Spinal cord (tissue), 10 donors: Measurements from ENCODE around the gene NF2. TPM values are rescaled to one million over a fixed set of nuclear protein-coding genes. Genes with fewer than 3 reads are reported as not detected.
A peak's percentile ranks its signal among the peaks of the same experiment; 100 is the strongest.
"Not testable (repeated sequence)": the region's sequence is repeated elsewhere in the genome, so short reads cannot be mapped to it uniquely, and the experiment has no call there.

ENCODE experiments used
- DNase-seq, 6 donors: peaks; one replicate each; pipeline versions ENCODE4 v3.0.0 to v3.0.0-alpha.2; 2013 to 2015; ENCODE audit warnings: low spot score in 6 of 6, low read depth in 4 of 6
- H3K27ac ChIP-seq: one replicate; pipeline ENCODE4 v1.5.1; 2013; ENCODE audit warnings: low read depth, low read length, control low read depth
- H3K27me3 ChIP-seq: one replicate; pipeline ENCODE4 v1.6.1; 2013; ENCODE audit warnings: low read length; ENCODE audit not compliant: control insufficient read depth, insufficient read depth
- H3K36me3 ChIP-seq: one replicate; pipeline ENCODE4 v1.6.1; 2013; ENCODE audit warnings: low read length; ENCODE audit not compliant: control insufficient read depth, insufficient read depth
- H3K4me1 ChIP-seq: one replicate; pipeline ENCODE4 v1.6.1; 2013; ENCODE audit warnings: low read length; ENCODE audit not compliant: control insufficient read depth, insufficient read depth
- H3K4me3 ChIP-seq: one replicate; pipeline ENCODE4 v1.5.1; 2013; ENCODE audit warnings: low read depth, low read length, control low read depth
- H3K9me3 ChIP-seq: one replicate; pipeline ENCODE4 v1.6.1; 2013; ENCODE audit warnings: low read length; ENCODE audit not compliant: control insufficient read depth, insufficient read depth
- WGBS: methylation state at CpG from one replicate; pipeline ENCODE4 v1.1.5; 2013; ENCODE audit warnings: missing lambda C conversion rate; ENCODE audit not compliant: insufficient coverage; 5-methylcytosine and 5-hydroxymethylcytosine counted together
- long read RNA-seq, 4 donors: transcript quantifications; one replicate each; lab custom pipeline, GENCODE V29; 2026
- polyA plus RNA-seq, 2 donors: library from polyadenylated mRNA; unstranded; fragments of 120-200 nt; gene quantifications; one replicate each; pipeline ENCODE4 v1.2.1, GENCODE V29; 2013; ENCODE audit not compliant: insufficient read length in 2 of 2
- total RNA-seq, 2 donors: library from RNA; depleted of rRNA in 1 of 2; stranded (reverse); fragments of 120-200 nt in 1 of 2; fragments of >200 nt in 1 of 2; gene quantifications; one replicate each; pipeline versions ENCODE4 v1.2.3 to v1.2.4, GENCODE V29; 2013 to 2014
- donor health status: healthy.

NF2 gene
- total RNA-seq (10 to 100 TPM; 35.4 to 48.7 TPM), polyA plus RNA-seq (10 to 100 TPM; 36.7 to 42.5 TPM)
- long read RNA-seq, donor 1, full-length matches to known transcripts = 3 of 3 reads
- long read RNA-seq, donor 1, partial matches to known transcripts = 0 of 3 reads
- long read RNA-seq, donor 1, other reads (novel, unspliced or antisense) = 0 of 3 reads
- long read RNA-seq, donor 2, full-length matches to known transcripts = 2 of 2 reads
- long read RNA-seq, donor 2, partial matches to known transcripts = 0 of 2 reads
- long read RNA-seq, donor 2, other reads (novel, unspliced or antisense) = 0 of 2 reads
- long read RNA-seq, donor 3, full-length matches to known transcripts = 1 of 24 reads
- long read RNA-seq, donor 3, partial matches to known transcripts = 23 of 24 reads
- long read RNA-seq, donor 3, other reads (novel, unspliced or antisense) = 0 of 24 reads
- long read RNA-seq, donor 4, full-length matches to known transcripts = 2 of 2 reads
- long read RNA-seq, donor 4, partial matches to known transcripts = 0 of 2 reads
- long read RNA-seq, donor 4, other reads (novel, unspliced or antisense) = 0 of 2 reads

GRCh38 chr22:29603358-29604075 lies at the start of gene NF2:
Gene NF2, plus strand, starts transcription at chr22:29603633. Its CDS starts 366 bp downstream, at chr22:29603999.
- WGBS = under 1% methylated on average over 74 of the region's 74 CpGs
- DNase-seq = peak; percentile 96 to 100 (median 98)
- Histone ChIP-seq H3K4me1 (peaks cover 14% of the 10 kb centered on the region), H3K4me3 (peak within 1 kb of the TSS; percentile 80), H3K36me3 (no peaks in the 10 kb centered on the region), H3K27ac (peak within 1 kb of the TSS; percentile 97), H3K27me3 (no peaks in the 10 kb centered on the region), H3K9me3 (no peaks in the 10 kb centered on the region)

GRCh38 chr22:29555065-29555644 lies 48.3 kb upstream of the NF2 start:
- no peak overlapping the region for H3K4me3 ChIP-seq
- H3K4me1 ChIP-seq = peaks cover 10% of the 10 kb centered on the region
- no peaks in the 10 kb centered on the region for H3K9me3 ChIP-seq
- peak in 2 of 6 donors; percentile 17 to 61 for DNase-seq
- no peaks in the 10 kb centered on the region for H3K27me3 ChIP-seq
- H3K27ac ChIP-seq = peak overlapping the region; percentile 88
- H3K36me3 ChIP-seq = peaks cover 50% of the 10 kb centered on the region
- 100% methylated on average over 1 of the region's 4 CpGs for WGBS

- Histone ChIP-seq H3K27me3 (no peaks in the 10 kb centered on the region), H3K9me3 (no peaks in the 10 kb centered on the region), H3K36me3 (peaks cover 80% of the 10 kb centered on the region), H3K4me1 (peaks cover 8% of the 10 kb centered on the region), H3K27ac (no peak overlapping the region), H3K4me3 (no peak overlapping the region)
- DNase-seq = no peak
- WGBS = 94% methylated on average over 6 of the region's 6 CpGs
Measured at GRCh38 chr22:29559030-29559429, 44.4 kb upstream of the NF2 start.

GRCh38 chr22:29559853-29560252 lies 43.6 kb upstream of the NF2 start:
- Histone ChIP-seq H3K27ac (no peak overlapping the region), H3K4me3 (no peak overlapping the region), H3K9me3 (no peaks in the 10 kb centered on the region), H3K36me3 (peaks cover 88% of the 10 kb centered on the region), H3K27me3 (no peaks in the 10 kb centered on the region), H3K4me1 (peaks cover under 1% of the 10 kb centered on the region)
- DNase-seq = no peak
- WGBS = 95% methylated on average over 2 of the region's 2 CpGs

- WGBS = 88% methylated on average over 2 of the region's 6 CpGs
- no peak for DNase-seq
- Histone ChIP-seq H3K4me3 (no peak overlapping the region), H3K27me3 (no peaks in the 10 kb centered on the region), H3K4me1 (no peaks in the 10 kb centered on the region), H3K36me3 (peaks cover 80% of the 10 kb centered on the region), H3K27ac (no peak overlapping the region), H3K9me3 (no peaks in the 10 kb centered on the region)
Measured at GRCh38 chr22:29563652-29564460, 39.6 kb upstream of the NF2 start.

GRCh38 chr22:29566513-29566912 lies 36.9 kb upstream of the NF2 start:
- WGBS = 96% methylated on average over 4 of the region's 7 CpGs
- H3K27ac ChIP-seq, H3K4me1 ChIP-seq, H3K27me3 ChIP-seq, H3K9me3 ChIP-seq, H3K4me3 ChIP-seq, DNase-seq: not testable (repeated sequence)
- peaks cover 79% of the 10 kb centered on the region for H3K36me3 ChIP-seq

GRCh38 chr22:29567338-29567737 lies 36.1 kb upstream of the NF2 start:
- Histone ChIP-seq H3K36me3 (peaks cover 71% of the 10 kb centered on the region), H3K27me3 (no peaks in the 10 kb centered on the region), H3K4me3 (no peak overlapping the region), H3K4me1 (no peaks in the 10 kb centered on the region), H3K9me3 (no peaks in the 10 kb centered on the region), H3K27ac (no peak overlapping the region)
- 89% methylated on average over 6 of the region's 7 CpGs for WGBS
- DNase-seq = no peak

GRCh38 chr22:29569011-29569678 lies 34.3 kb upstream of the NF2 start:
- Histone ChIP-seq H3K4me3 (no peak overlapping the region), H3K27me3 (no peaks in the 10 kb centered on the region), H3K36me3 (peaks cover 66% of the 10 kb centered on the region), H3K9me3 (no peaks in the 10 kb centered on the region), H3K27ac (no peak overlapping the region), H3K4me1 (no peaks in the 10 kb centered on the region)
- DNase-seq = no peak
- 100% methylated on average over 3 of the region's 7 CpGs for WGBS
